ENCODE results near the gene PUM2. TPM values are rescaled to one million over a fixed set of nuclear protein-coding genes. Genes with fewer than 3 reads are reported as not detected.
"Not testable (repeated sequence)": the region's sequence is repeated elsewhere in the genome, so short reads cannot be mapped to it uniquely, and the experiment has no call there.

PUM2 gene, protein sequence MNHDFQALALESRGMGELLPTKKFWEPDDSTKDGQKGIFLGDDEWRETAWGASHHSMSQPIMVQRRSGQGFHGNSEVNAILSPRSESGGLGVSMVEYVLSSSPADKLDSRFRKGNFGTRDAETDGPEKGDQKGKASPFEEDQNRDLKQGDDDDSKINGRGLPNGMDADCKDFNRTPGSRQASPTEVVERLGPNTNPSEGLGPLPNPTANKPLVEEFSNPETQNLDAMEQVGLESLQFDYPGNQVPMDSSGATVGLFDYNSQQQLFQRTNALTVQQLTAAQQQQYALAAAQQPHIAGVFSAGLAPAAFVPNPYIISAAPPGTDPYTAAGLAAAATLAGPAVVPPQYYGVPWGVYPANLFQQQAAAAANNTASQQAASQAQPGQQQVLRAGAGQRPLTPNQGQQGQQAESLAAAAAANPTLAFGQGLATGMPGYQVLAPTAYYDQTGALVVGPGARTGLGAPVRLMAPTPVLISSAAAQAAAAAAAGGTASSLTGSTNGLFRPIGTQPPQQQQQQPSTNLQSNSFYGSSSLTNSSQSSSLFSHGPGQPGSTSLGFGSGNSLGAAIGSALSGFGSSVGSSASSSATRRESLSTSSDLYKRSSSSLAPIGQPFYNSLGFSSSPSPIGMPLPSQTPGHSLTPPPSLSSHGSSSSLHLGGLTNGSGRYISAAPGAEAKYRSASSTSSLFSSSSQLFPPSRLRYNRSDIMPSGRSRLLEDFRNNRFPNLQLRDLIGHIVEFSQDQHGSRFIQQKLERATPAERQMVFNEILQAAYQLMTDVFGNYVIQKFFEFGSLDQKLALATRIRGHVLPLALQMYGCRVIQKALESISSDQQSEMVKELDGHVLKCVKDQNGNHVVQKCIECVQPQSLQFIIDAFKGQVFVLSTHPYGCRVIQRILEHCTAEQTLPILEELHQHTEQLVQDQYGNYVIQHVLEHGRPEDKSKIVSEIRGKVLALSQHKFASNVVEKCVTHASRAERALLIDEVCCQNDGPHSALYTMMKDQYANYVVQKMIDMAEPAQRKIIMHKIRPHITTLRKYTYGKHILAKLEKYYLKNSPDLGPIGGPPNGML
- 50.1 TPM for polyA plus RNA-seq (2012; ENCODE audit: insufficient read depth, insufficient read length)

DNA sequence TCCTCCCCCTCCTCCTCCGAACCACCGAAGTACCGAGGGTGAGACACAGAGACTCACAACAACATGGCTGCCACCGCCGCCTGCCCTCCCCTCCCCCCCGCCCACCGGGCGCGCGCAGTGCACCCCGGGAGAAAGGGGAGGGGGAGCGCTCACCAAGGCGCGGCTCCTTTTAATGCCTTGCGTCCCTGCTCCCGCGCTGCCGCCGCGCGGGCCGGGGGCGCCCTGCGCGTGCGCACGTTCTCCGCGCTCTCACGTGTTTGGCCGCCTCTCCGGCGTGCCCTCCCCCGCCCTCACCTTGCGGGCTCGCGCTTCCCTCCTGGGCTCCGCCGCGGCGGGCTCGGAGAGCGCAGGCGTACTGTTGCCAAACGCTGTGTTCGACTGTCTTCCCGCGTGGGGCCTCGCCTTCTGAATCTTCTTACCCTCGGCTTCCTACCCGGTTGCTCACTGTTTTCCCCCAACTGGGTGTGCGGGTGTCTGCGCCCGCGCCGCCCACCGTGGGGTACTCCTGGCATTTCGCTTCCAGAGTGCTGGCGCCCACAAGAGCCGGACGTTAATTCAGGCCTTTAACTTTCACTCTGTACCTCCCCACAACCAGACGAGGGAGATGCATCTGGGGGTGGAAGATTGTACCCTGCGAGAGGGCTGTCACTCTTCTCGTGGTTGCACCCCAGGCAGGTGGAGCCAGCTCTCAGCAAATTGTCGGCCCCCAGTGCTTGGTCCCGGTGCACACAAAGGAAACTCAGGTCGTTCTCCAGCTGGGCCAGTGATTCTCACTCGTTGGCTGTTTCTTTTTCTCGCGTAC lies at the start of gene PUM2:
PUM2 (minus strand) TSS at position 92 of the 802 bp plus-strand sequence. CDS start 23,484 bp downstream, outside the sequence.
- DNase-seq (ENCODE audit: low read depth, low spot score): peak; percentile 96
- peak within 1 kb of the TSS; percentile 85 for H3K4me3 ChIP-seq (ENCODE audit: low read length)

DNA sequence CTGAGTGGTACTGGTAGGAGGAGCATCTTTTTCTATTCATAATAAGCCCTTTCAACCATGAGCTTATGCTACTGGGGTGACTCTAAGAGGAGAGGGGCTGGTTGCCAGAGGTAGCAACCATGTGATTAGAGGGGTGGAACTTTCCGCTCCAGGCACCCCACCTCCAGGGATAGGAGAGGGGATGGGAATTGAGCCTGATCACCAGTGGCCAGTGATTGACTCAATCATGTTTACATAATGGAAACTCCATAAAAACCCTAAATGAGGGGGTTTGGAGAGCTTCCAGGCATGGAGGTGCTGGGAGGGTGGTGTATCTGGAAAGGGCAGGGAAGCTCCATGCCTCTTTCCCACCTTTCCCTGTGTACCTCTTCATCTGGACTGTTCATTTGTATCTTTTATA lies 49.7 kb upstream of the PUM2 start:
- no peak for DNase-seq (ENCODE audit: low read depth, low spot score)
- no peak overlapping the region for H3K4me3 ChIP-seq (ENCODE audit: low read length)

DNA sequence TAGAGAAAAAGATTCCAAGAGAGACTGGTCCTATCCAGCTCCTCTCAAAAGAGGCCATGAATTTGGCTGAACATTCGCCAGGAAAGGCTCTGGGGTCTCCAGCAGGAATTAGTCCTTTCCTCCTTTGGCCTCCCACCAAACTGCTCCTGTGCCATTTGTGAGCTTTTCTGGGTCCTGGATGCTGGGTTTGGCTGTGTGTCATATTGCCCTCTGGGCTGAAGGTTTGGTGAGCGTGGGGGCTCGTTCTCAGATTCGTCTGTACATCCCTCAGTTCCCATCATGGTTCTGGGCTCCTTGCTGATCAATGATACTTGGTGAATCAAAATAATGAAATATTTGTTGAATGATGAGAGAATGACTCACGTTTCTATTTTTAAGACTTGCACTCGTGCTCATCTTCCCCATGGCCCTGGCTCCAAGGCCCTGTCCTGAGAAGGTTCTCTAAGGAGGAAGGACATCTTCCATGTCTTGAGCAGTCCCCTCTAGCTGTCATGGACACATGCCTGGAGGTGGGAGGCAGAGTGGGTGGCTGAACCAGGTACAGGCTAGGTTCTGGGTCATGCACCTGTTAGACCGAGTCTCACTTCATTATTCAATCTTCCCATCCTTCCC lies 48.4 kb upstream of the PUM2 start:
- H3K4me3 ChIP-seq (ENCODE audit: low read length): no peak overlapping the region
- no peak for DNase-seq (ENCODE audit: low read depth, low spot score)

DNA sequence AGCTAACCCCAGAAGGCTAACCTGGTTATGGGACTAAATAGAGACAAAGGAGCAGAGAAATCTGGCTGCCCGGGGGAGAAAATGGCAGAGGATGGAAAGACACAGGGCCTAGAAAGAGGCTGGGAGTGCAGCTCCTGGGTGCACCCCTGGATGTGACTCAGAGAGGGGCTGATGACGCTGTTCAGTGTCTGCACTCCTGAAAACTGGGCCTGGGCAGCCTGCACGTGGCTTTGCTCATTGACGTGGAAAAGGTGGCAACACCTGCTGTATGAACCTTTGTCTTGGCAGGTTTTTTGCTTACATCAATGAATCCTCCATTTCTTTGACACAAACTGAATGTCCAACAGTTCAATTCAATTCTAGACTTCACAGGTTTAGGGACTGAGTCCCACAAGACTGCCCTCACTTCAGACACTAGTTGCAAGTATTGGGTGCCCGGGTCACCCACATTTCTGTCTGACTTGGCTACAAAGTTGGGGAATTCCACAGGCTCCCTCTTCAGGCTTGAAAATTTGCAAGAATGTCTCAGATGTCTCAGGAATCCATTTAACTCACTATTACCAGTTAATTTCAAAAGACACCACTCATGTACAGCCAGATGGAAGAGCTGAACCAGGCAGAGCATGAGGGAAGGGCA lies 47.3 kb upstream of the PUM2 start:
- no peak overlapping the region for H3K4me3 ChIP-seq (ENCODE audit: low read length)
- DNase-seq (ENCODE audit: low read depth, low spot score): no peak

DNA sequence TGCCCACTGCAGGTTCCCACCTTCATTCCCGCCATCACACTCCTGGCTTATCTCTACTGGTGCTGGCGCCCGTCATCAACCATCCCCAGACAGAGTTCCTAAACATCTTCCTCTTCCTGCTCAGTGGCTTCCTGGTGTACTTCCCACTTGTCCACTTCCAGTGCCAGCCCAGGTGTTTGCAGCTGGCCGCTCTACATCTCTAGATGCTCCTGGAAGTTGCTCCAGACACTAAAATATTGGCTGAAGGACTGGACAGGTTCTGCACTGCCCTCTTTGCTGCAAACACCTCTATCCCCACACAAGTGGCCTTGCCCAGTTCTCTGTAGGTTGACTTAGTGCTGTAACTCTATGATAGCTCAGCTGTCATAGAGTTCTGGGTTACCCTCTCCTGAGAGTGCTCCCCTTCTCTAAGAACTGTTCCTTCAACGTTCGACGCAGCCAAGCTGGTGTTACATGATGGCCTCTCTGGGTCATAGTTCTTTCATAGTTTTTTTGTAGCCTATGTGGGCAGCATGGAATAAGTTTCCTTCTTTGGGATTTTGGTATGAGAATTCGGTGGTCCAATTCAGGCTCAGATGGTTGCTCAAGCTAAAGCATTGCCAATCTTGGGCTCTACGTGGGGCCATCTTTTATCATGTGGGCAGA lies 45.8 kb upstream of the PUM2 start:
- no peak overlapping the region for H3K4me3 ChIP-seq (ENCODE audit: low read length)
- DNase-seq (ENCODE audit: low read depth, low spot score): no peak

DNA sequence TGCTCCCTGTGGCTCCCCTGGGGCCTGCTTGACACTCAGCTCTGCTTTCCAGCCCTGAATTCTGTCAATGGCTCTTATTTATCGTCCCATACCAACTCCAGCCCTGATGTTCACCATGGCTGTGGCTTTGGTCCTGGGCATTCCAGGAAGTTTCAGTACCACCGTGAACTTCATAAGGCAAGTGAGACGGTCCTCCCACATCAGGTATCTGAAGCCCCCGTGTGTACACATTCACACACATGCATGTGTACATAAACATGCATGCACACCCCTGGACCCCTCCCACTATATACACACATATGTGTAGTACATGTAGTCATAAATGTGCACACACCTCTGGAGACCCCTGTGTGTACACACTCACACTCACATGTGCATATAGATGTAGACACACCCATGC lies 43.3 kb upstream of the PUM2 start:
- no peak overlapping the region for H3K4me3 ChIP-seq (ENCODE audit: low read length)
- DNase-seq (ENCODE audit: low read depth, low spot score): no peak

DNA sequence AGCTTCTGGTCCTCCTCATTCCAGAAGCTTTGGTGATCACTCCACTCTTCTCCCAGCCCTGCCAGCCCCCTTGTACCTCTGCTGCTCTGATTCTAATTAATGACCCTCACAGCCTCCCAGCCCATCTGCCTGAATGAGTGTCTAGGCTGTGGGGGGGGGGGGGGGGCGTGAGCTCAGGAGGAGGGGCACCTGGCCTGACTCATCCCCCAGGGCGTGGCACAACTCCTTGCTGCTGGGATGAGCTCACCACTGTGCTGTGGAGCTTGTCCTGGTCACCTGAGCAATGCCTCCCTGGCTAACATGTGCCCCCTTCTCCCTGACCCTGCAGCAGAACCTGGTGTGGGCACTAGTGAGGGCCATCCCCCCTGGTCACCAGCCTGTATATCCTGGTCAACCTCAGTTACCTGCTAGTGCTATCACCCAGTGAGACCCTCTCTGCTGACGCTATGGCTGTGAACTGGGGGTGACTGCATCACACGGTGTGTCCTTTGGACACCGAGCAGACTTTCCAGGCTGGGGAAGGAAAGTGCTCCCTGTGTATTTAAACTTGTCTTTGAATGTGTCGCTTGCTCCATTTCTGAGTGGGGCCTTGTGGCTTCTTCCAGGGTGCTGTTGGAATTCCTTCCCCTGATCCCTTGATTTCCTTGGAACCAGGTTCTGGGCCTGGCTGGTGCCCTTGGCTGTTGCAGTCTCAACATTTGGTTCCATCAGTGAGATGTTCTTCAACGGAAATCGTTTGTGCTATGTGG lies 41.5 kb upstream of the PUM2 start:
- DNase-seq (ENCODE audit: low read depth, low spot score): no peak
- H3K4me3 ChIP-seq (ENCODE audit: low read length): no peak overlapping the region

DNA sequence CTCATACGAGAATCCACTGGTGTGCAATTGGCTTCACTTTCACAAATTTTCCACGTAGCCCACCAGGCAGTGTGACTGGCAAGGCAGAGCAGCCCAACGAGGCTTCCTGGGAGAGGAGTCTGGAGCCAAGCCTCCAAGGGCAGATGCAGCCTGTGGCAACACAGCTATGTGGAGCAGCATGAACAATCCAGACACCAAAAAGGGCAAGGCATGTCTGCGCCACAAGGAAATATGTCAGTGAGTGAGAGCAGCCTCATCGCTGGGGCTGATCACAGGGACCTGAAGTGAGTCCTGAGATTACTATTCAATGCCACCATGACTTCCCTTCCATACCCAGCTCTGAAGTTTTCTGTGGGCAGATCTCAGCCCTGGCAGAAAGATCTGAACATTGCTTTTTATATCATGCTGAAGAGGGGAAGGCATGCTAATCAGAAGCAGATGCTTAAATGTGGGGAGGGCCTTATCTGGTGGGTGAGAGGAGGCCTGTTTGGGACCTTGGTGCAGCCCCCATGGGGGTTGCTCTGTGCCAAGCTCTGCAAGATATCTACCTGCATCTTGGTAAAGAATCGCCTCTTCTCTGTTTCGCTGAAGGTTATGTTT lies 40.0 kb upstream of the PUM2 start:
- DNase-seq (ENCODE audit: low read depth, low spot score): no peak
- no peak overlapping the region for H3K4me3 ChIP-seq (ENCODE audit: low read length)

DNA sequence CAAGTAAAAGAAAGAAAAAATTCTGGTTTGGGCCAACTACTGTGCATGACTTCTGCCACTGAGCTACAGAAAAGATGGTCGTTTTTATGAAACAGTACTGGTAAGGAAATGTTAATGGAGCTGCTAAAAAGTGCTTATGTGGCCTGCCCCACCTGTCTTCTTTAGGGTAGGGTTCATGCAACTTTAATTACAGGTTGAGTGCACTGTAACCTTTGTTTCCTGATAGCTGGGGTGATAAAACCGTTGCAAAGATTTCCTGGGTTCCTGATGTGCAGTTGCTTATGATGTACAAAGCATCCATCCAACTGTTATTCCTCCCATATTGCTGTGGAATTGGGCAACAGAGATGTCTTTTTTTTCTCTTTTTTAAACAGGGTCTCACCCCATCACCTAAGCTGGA lies 34.3 kb upstream of the PUM2 start:
- no peak overlapping the region for H3K4me3 ChIP-seq (ENCODE audit: low read length)
- no peak for DNase-seq (ENCODE audit: low read depth, low spot score)

DNA sequence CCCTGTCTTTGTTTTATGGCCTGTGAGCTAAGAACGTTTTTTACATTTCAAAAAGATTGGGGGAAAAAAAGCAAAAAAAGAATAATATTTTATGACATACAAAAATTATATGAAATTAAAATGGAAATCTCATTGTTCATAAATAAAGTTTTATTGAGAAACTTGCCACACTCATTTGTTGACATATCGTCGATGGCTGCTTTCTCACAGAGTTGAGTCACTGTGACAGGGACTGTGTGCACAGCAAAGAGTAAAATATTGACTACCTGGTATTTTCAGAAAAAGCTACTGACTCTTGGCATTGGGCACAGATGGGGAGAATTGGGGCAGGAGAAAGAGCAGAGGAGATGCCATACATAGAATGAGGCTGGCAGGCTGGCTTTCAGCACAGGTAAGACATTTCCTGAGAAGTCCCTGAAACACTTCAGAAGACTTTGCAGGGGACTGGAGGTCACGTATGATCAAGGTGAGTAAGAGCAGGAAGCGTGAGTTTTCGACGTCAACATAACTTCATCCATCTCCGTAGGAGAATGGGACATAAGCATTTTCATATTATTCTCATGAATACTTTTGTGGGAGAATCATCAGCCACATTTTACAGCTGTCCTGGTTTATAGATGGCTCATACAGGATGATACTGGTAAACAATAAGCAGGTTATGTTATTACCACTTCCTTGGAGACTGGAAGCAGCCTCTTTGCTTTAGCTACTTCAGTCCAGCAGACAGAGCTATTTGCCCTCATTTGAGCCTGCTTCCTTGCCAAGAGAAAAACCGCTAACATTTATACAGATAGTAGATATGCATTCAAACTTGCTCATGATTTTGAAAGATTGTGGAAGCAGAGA lies 32.5 kb upstream of the PUM2 start:
- H3K4me3 ChIP-seq (ENCODE audit: low read length): no peak overlapping the region
- no peak for DNase-seq (ENCODE audit: low read depth, low spot score)

DNA sequence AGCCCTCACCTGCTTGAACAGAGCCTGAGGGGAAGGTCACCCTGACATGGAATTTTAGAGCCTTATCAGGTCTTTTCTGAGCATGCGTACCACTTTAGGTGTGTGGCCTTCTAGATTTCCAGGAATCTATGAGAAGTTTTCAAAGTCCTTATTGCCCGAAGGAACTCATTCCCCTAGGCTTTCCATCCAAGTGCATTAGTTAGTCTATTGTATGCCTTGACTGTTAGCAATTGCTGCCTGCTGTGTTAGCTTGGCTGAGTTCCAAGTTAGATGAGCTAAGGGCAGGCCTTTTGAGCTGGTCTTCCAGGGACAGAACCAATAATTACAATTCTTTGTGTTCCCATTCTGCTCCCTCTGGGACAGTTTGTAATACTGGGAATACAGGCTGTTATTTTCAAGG lies 30.8 kb upstream of the PUM2 start:
- DNase-seq (ENCODE audit: low read depth, low spot score): no peak
- no peak overlapping the region for H3K4me3 ChIP-seq (ENCODE audit: low read length)

DNA sequence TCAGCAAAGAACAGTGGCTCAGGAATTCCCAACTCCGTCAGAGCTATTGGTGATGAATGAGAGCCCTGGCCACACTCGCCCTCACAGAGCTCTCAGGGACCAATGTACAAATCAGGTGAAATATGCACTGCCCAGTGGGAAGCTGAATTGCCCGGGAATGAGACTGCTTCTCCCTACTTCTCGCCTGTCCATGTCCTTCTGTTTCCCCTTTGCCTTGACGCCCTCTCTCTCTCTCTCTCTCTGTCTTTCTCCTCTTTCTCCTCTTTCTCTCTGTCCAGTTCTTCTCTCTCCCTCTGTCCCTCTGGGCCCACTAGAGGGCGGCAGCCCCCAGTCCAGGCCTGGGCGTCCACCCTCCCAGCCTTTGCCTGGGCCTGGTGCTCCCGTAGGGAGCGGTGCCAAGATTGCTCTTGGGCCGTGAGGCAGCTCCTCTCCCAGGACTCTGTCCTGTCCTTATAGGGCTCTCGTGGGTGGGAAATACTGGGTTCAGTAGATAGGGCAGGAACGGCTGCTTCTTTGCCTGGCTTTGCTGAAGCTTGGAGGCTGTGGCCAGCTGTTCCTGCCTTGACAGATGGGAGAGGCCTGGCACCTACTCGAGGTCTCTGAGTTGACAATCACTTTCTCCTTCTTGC lies 28.4 kb upstream of the PUM2 start:
- no peak overlapping the region for H3K4me3 ChIP-seq (ENCODE audit: low read length)
- DNase-seq (ENCODE audit: low read depth, low spot score): no peak

DNA sequence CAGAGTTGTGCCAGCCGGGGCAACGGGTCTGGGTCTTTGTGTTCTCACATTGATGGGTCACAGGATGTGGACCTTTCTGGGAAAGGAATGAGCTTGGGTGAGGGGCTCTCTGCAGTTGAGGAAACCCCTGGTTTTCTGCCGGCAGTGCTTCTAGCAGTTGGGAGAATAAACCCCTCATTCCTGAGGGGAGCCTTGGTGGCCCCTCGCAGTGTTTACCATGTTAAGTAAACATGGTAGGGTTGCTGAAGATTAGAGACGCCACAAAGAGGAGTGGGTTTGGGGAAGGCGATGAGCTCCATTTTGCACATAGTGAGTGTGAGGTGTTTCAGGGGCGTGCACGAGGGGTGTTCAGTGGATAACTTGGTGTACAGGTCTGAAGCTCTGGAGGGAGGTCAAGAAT lies 27.7 kb upstream of the PUM2 start:
- DNase-seq (ENCODE audit: low read depth, low spot score): no peak
- no peak overlapping the region for H3K4me3 ChIP-seq (ENCODE audit: low read length)

DNA sequence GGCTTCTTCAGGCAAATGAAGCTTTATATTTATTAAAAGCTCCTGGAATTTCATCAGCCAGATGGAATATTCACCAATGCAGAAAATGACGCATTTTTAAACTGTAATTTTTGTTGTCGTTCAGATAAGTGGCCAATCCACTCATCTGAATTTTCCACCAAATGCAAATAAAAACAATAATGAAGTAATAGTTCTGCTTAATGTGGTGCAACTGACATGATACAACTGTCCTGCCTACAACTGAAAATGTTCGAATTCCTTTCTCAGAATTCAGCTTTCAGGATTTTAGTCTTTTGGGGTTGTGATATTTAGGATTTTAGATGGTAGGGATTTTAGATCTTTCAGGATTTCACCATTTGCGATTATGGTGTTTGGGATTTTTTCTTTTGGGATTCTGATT lies 27.1 kb upstream of the PUM2 start:
- DNase-seq (ENCODE audit: low read depth, low spot score): no peak
- H3K4me3 ChIP-seq (ENCODE audit: low read length): no peak overlapping the region

DNA sequence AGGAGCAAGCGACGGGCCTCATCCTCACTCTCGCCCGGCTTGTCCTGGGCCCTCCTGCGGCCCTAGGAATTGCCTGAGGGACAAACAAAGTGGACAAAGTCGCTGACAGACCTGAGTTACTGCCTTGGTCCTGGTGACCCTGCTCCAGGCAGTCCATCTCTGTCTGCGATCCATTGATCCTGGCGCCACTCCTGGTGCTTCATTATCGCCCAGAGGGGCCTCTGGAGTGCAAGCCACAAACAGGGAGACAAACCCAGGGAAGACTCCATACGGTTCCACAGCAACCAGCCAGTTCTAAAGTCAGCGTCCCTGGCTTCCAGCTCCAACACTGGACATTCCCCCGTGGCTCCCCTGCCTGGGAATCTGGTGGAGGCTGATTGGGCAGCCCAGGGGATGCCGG lies 24.3 kb upstream of the PUM2 start:
- H3K4me3 ChIP-seq (ENCODE audit: low read length); DNase-seq (ENCODE audit: low read depth, low spot score): not testable (repeated sequence)
